Measurements from ENCODE around the gene ST8SIA4.

ST8SIA4 gene

GRCh38 chr5:100853582-100853981, 49.5 kb downstream of the ST8SIA4 start:
- TF ChIP-seq TOX (CRISPR knock-in tag; IDR thresholded peaks at IDR 0.05; ENCODE audit: borderline replicate concordance) (no peak), CSRNP3 (CRISPR knock-in tag; IDR thresholded peaks at IDR 0.05) (no peak), PPARA (CRISPR knock-in tag; IDR thresholded peaks at IDR 0.05; ENCODE audit: borderline replicate concordance) (no peak), BACH2 (CRISPR knock-in tag; IDR thresholded peaks at IDR 0.05; ENCODE audit: borderline replicate concordance) (no peak), ZFP3 (CRISPR knock-in tag; IDR thresholded peaks at IDR 0.05) (no peak), TSHZ2 (CRISPR knock-in tag; IDR thresholded peaks at IDR 0.05) (no peak), ZNF70 (CRISPR knock-in tag; IDR thresholded peaks at IDR 0.05) (no peak), GLIS3 (CRISPR knock-in tag; IDR thresholded peaks at IDR 0.05) (no peak), CSDC2 (CRISPR knock-in tag; IDR thresholded peaks at IDR 0.05) (no peak), TCF4 (CRISPR knock-in tag; IDR thresholded peaks at IDR 0.05; ENCODE audit: borderline replicate concordance) (no peak), CREB5 (CRISPR knock-in tag; IDR thresholded peaks at IDR 0.05; ENCODE audit: low read depth) (no peak), ISL1 (CRISPR knock-in tag; IDR thresholded peaks at IDR 0.05) (no peak), RARB (CRISPR knock-in tag; IDR thresholded peaks at IDR 0.05) (no peak), PATZ1 (CRISPR knock-in tag; IDR thresholded peaks at IDR 0.05; ENCODE audit: borderline replicate concordance) (no peak), ZNF565 (CRISPR knock-in tag; conservative IDR thresholded peaks at IDR 0.05; ENCODE audit: low read depth) (no peak)
- no peak for ATAC-seq

GRCh38 chr5:100852988-100853449, 50.1 kb downstream of the ST8SIA4 start:
- no peak for TF ChIP-seq TSHZ2 (CRISPR knock-in tag; IDR thresholded peaks at IDR 0.05)
- no peak for TF ChIP-seq ISL1 (CRISPR knock-in tag; IDR thresholded peaks at IDR 0.05)
- ATAC-seq: no peak

- no peak for ATAC-seq
- TF ChIP-seq TOX (CRISPR knock-in tag; IDR thresholded peaks at IDR 0.05; ENCODE audit: borderline replicate concordance) (no peak), ZC3H10 (CRISPR knock-in tag; IDR thresholded peaks at IDR 0.05) (no peak), CSRNP3 (CRISPR knock-in tag; IDR thresholded peaks at IDR 0.05) (no peak), PATZ1 (CRISPR knock-in tag; IDR thresholded peaks at IDR 0.05; ENCODE audit: borderline replicate concordance) (no peak), OSR1 (CRISPR knock-in tag; IDR thresholded peaks at IDR 0.05) (no peak), BACH2 (CRISPR knock-in tag; IDR thresholded peaks at IDR 0.05; ENCODE audit: borderline replicate concordance) (no peak), ZNF565 (CRISPR knock-in tag; conservative IDR thresholded peaks at IDR 0.05; ENCODE audit: low read depth) (no peak), ISL1 (CRISPR knock-in tag; IDR thresholded peaks at IDR 0.05) (no peak), POU6F1 (CRISPR knock-in tag; IDR thresholded peaks at IDR 0.05; ENCODE audit: borderline replicate concordance, low read depth) (no peak), RARB (CRISPR knock-in tag; IDR thresholded peaks at IDR 0.05) (no peak), CSDC2 (CRISPR knock-in tag; IDR thresholded peaks at IDR 0.05) (no peak), ZFP3 (CRISPR knock-in tag; IDR thresholded peaks at IDR 0.05) (no peak), PPARA (CRISPR knock-in tag; IDR thresholded peaks at IDR 0.05; ENCODE audit: borderline replicate concordance) (no peak), SNAI2 (CRISPR knock-in tag; IDR thresholded peaks at IDR 0.05) (no peak), ESRRG (CRISPR knock-in tag; IDR thresholded peaks at IDR 0.05) (no peak), TCF4 (CRISPR knock-in tag; IDR thresholded peaks at IDR 0.05; ENCODE audit: borderline replicate concordance) (no peak), ZFP30 (CRISPR knock-in tag; IDR thresholded peaks at IDR 0.05) (no peak)
Measured at GRCh38 chr5:100852051-100852450, 51.0 kb downstream of the ST8SIA4 start.

All from SK-N-SH treated with all-trans-retinoic acid at 6 μM for 48 hours (cell line).